GM12892 (cell line): Measurements from ENCODE around the gene TMEM54.

Experiments
- POLR2A ChIP-seq: IDR thresholded peaks from 2 replicates; pipeline ENCODE4 v1.6.1; 2011; ENCODE audit warnings: low read depth, low read length, control low read depth
- POLR2AphosphoS5 ChIP-seq: IDR thresholded peaks from 2 replicates; pipeline ENCODE4 v1.6.1; 2011; ENCODE audit warnings: low read depth, low read length, control low read depth

DNA sequence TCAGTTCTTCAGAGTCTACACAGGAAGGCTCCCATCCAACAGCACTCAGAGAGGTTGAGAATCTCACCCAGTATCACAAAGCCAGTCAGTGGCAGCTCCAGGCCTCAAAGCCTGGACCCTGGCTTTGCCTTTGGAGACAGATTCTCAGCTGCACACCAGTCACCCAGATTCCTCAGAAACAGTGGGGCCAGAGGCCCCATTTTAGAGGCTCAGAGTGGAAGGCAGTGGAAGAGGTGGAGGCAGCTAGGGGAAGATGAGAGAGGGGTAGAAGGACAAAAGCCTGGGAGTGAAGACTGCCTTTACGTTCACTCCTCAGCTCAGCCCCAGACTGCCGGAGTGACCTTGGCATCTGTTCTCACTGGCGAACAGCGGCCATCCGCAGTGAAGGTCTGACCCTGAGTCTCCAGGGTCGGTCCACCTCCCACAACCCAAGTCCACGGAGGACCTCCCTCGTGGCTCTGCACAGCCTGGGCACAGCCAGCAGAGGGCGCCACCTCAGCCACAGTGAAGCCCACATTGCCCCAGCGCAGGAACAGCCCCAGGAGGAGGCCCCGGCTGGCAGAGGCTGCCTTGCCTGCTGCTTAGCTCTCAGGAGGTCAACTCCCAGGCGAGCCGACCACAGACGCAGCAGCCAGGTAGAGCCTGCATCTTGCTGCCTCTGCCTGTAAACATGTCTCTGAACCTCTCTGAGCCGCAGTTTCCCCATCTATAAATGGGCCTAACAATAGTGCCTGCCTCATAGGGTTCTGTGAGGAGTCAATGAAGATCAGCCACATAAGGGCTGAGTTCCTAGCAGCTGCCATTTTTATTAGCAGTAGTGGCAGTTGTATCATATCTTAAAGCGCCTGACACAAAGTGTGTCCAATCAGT lies 24.6 kb downstream of the TMEM54 start:
- TF ChIP-seq POLR2AphosphoS5: no peak
- no peak for TF ChIP-seq POLR2A
